DND-41 (cell line): ENCODE data around the gene ABCD1.

Experiments used
- ATAC-seq: fragments of 200-7000 bp; cut with Tn5 transposase; 3 replicates; pipeline ENCODE4 v1.9.1; 2021; ENCODE audit warnings: low read depth; ENCODE audit not compliant: insufficient read depth
- DNase-seq: peaks from one replicate; pipeline ENCODE4 v3.0.0-alpha.2; 2020
- H2AFZ ChIP-seq: 2 replicates; pipeline ENCODE4 v1.6.0; 2012; ENCODE audit warnings: low read depth, low read length
- H3K27ac ChIP-seq: 2 replicates; pipeline ENCODE4 v1.5.1; 2012; ENCODE audit warnings: low read length, inconsistent platforms
- H3K27me3 ChIP-seq: fragments of 200-600 bp; sonication (generic); 2 replicates; pipeline ENCODE4 v1.6.0; 2012; ENCODE audit warnings: low read length, mild to moderate bottlenecking, inconsistent platforms; ENCODE audit not compliant: insufficient read depth, poor library complexity
- H3K36me3 ChIP-seq: 2 replicates; pipeline ENCODE4 v1.5.1; 2012; ENCODE audit warnings: low read length, inconsistent platforms; ENCODE audit not compliant: insufficient read depth
- H3K4me1 ChIP-seq: 2 replicates; pipeline ENCODE4 v1.5.1; 2012; ENCODE audit warnings: mild to moderate bottlenecking, low read length; ENCODE audit not compliant: insufficient read depth
- H3K4me2 ChIP-seq: 2 replicates; pipeline ENCODE4 v1.6.0; 2012; ENCODE audit warnings: mild to moderate bottlenecking, moderate library complexity, low read length, inconsistent platforms; ENCODE audit not compliant: insufficient read depth
- H3K4me3 ChIP-seq, 2 experiments: fragments of 200-600 bp in 1 of 2; shearing (Covaris generic) in 1 of 2; 2 replicates each; pipeline ENCODE4 v1.5.1; 2012 to 2016; ENCODE audit warnings: inconsistent platforms in 2 of 2, low read length in 2 of 2, mild to moderate bottlenecking in 2 of 2, low read depth in 1 of 2, moderate library complexity in 1 of 2
- H3K79me2 ChIP-seq: 2 replicates; pipeline ENCODE4 v1.6.0; 2012; ENCODE audit warnings: low read length, inconsistent platforms; ENCODE audit not compliant: insufficient read depth
- H3K9ac ChIP-seq: 2 replicates; pipeline ENCODE4 v1.6.0; 2012; ENCODE audit warnings: low read depth, mild to moderate bottlenecking, inconsistent platforms, low read length, moderate library complexity
- H3K9me3 ChIP-seq: 2 replicates; pipeline ENCODE4 v1.5.1; 2012; ENCODE audit warnings: low read length, moderate library complexity, mild to moderate bottlenecking, inconsistent platforms; ENCODE audit not compliant: insufficient read depth, severe bottlenecking
- H4K20me1 ChIP-seq: 2 replicates; pipeline ENCODE4 v1.6.0; 2012; ENCODE audit warnings: low read length; ENCODE audit not compliant: insufficient read depth
- EZH2 ChIP-seq: IDR thresholded peaks from 3 replicates; pipeline ENCODE4 v1.6.1; 2012; ENCODE audit warnings: borderline replicate concordance, low read depth, mild to moderate bottlenecking, moderate library complexity, low read length, inconsistent platforms; ENCODE audit not compliant: severe bottlenecking
- TF ChIP-seq, protein P1 (sequence below): IDR thresholded peaks from 2 replicates; pipeline ENCODE4 v1.5.1; 2012; ENCODE audit warnings: borderline replicate concordance, low read length, moderate library complexity, mild to moderate bottlenecking; ENCODE audit not compliant: poor library complexity, severe bottlenecking; ENCODE audit errors: extremely low read depth

ABCD1 gene

DNA sequence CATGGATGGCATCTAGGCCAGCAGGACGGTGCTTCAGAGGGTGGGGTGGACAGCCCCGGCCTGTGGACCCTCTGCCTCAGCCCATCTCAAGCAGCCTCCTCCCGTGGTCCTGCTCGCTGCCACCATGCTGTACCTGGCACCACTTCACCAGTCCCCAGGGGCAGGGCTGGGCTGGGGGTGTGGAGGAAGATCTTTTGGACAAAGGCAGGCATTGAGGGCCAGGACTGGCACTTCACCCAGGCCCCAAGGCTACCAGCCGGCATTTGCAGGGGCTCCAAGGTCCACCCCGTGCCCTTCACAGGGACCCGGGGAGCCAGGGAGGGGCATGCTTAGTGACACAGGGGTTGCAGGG lies 40.1 kb downstream of the ABCD1 start:
- no peaks in the 10 kb centered on the region for H3K27me3 ChIP-seq
- H3K79me2 ChIP-seq = no peaks in the 10 kb centered on the region
- no peak for DNase-seq
- H4K20me1 ChIP-seq = peaks cover 4% of the 10 kb centered on the region; the same call in 1 of the 2 replicates
- H3K9me3 ChIP-seq = no peaks in the 10 kb centered on the region
- no peak overlapping the region for H3K27ac ChIP-seq
- TF ChIP-seq, protein P1, sequence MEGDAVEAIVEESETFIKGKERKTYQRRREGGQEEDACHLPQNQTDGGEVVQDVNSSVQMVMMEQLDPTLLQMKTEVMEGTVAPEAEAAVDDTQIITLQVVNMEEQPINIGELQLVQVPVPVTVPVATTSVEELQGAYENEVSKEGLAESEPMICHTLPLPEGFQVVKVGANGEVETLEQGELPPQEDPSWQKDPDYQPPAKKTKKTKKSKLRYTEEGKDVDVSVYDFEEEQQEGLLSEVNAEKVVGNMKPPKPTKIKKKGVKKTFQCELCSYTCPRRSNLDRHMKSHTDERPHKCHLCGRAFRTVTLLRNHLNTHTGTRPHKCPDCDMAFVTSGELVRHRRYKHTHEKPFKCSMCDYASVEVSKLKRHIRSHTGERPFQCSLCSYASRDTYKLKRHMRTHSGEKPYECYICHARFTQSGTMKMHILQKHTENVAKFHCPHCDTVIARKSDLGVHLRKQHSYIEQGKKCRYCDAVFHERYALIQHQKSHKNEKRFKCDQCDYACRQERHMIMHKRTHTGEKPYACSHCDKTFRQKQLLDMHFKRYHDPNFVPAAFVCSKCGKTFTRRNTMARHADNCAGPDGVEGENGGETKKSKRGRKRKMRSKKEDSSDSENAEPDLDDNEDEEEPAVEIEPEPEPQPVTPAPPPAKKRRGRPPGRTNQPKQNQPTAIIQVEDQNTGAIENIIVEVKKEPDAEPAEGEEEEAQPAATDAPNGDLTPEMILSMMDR = no peak
- no peak for TF ChIP-seq EZH2
- H3K36me3 ChIP-seq = no peaks in the 10 kb centered on the region
- H3K9ac ChIP-seq = no peak overlapping the region
- ATAC-seq = no peak
- no peak overlapping the region for H2AFZ ChIP-seq
- peaks cover 24% of the 10 kb centered on the region for H3K4me1 ChIP-seq
- H3K4me3 ChIP-seq = no peak overlapping the region
- H3K4me2 ChIP-seq = no peak overlapping the region

DNA sequence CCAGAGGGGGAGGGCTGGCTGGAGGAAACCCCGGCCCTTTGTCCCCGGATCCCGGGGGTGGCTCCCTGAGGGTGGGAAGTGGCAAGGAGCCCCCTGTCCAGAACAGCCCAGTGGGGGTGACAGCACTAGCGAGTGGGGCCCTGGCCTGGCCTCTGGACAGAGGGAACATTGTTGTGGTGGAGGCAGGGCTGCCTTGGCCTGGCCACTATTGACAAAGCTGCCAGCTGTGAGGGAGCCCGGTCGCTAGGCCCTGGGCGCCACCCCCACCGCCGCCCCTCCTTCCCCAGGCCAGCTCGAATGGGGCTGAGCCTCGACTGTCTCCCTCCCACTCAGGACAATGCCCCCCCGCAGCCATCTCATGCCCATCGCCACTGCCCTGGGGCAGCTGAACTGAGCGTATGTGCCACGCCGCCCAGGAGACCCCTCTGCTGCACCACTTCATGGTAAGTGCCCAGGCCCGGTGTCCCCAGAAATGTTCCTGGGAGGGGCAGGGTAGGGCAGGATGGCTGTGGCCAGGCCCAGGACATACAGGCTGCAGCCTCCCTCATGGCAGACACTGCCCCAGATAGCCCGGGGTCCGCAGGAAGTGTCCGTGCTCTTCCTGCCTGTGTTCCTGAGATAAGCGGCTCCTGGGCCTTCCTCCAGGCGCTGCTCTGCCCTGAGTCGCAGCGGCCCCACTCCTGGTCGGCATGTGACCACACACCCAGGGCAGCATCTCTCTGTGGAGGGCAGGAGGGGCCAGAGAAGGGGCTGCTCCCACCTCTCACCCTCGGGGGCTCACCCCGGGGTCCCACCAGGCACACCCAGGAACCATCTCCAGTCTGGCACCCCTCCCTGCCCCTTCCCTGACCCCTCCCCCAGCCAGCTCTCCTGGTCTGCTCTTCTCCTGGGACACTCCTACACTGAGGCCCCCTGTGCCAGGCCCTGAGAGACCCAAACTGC lies 40.8 kb downstream of the ABCD1 start:
- no peak for ATAC-seq
- Histone ChIP-seq H2AFZ (no peak overlapping the region), H3K9me3 (no peaks in the 10 kb centered on the region), H3K27ac (no peak overlapping the region), H3K4me3 (peak overlapping the region in 1 of 2 experiments; percentile 45; a peak in 1 of 4 replicates), H3K79me2 (no peaks in the 10 kb centered on the region), H3K36me3 (no peaks in the 10 kb centered on the region), H3K4me2 (peak overlapping the region; percentile 59), H3K27me3 (no peaks in the 10 kb centered on the region), H3K4me1 (peaks cover 24% of the 10 kb centered on the region), H3K9ac (peak overlapping the region; percentile 41; the same call in 1 of the 2 replicates), H4K20me1 (peaks cover 4% of the 10 kb centered on the region; the same call in 1 of the 2 replicates)
- no peak for TF ChIP-seq EZH2
- TF ChIP-seq, protein P1 = no peak
- DNase-seq = no peak

DNA sequence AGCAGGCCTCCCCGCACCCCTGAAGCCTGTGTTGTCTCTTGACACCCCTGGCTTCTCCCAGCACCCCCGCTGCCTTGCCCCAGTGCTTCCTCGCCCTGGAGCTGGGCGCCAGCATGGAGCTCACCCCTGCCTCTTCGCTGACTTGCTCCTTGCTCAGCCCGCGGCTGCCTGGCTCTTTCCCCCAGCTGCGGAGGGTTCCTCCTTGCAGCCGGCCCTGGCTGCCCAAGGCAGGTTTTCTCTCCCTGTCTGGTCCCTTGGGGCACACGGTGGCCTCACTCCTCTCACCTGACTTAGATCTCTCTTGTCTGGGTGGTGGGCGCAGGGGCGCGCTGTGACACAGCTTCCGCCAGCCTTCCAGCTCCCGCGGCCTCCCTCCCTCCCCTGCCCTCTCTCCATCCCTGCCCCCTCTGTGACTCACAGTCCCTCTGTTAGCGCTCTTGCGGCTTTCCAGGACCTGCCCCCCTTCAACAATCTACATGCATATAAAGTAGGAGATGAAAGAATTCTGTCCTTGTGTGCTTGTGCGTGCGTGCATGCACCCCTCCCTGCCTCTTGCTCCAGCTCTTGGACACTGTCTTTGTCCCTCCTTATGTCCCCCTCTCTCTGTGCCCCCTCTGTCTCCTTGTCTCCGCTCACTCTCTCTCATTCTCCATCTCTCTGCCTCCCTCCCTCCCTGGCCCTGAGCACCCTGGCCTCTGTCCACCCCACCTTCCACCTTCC lies 41.6 kb downstream of the ABCD1 start:
- peak overlapping the region; percentile 64 for H2AFZ ChIP-seq
- peaks cover 24% of the 10 kb centered on the region for H3K4me1 ChIP-seq
- peak overlapping the region; percentile 59 for H3K4me2 ChIP-seq
- no peaks in the 10 kb centered on the region for H3K79me2 ChIP-seq
- ATAC-seq (peak; percentile 91), DNase-seq (peak; percentile 78)
- H3K27ac ChIP-seq = peak overlapping the region; percentile 64; the same call in 1 of the 2 replicates
- H3K9ac ChIP-seq = peak overlapping the region; percentile 41
- H4K20me1 ChIP-seq = peaks cover 4% of the 10 kb centered on the region; the same call in 1 of the 2 replicates
- H3K36me3 ChIP-seq = no peaks in the 10 kb centered on the region
- H3K9me3 ChIP-seq = no peaks in the 10 kb centered on the region
- TF ChIP-seq EZH2 = no peak
- TF ChIP-seq, protein P1 = no peak
- peak overlapping the region in 1 of 2 experiments; percentile 45; a peak in 2 of 4 replicates for H3K4me3 ChIP-seq
- no peaks in the 10 kb centered on the region for H3K27me3 ChIP-seq
